NCI-H524 treated with DMSO at 0.1 percent for 48 hours (cell line): ENCODE measurements around the gene PLEKHG2.

Experiments used
- DNase-seq: peaks from one replicate; lab custom pipeline; 2025; lab: John Stamatoyannopoulos, UW

Gene PLEKHG2

GRCh38 chr19:39419003-39419402 lies 6.5 kb downstream of the PLEKHG2 start:
- DNase-seq, result no peak

DNA sequence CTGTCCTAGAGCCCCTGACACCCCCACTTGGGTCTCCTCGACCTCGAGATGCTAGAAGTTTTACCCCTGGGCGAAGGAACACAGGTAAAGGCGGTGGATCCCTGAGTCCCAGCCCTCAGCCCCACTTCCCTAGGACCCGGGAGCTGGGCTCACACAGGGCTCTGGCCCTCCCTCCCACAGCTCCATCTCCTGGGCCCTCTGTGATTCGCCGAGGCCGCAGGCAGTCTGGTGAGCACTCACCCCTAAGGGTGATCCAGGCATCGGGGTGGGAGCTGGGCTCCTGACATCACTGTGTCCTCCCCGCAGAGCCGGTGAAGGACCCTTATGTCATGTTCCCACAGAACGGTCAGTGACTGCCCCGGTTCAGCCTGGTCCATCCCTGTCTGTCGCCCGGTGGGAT lies 8.3 kb downstream of the PLEKHG2 start:
- no peak for DNase-seq

DNA sequence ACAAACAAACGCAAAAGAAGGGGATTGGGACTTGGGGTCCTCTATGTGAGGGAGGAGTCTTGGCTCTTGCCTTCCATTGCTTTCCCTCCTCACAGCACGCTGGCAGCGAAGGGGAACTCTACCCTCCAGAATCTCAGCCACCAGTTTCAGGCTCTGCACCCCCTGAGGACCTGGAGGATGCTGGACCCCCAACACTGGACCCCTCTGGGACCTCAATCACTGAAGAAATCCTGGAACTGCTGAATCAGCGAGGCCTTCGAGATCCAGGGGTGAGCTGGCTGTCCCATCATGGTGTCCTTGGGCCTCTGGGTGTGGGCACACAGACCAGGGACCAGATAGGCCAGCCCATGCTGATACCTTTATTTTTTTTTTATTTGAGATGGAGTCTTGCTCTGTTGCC lies 9.6 kb downstream of the PLEKHG2 start:
- DNase-seq, result no peak

DNA sequence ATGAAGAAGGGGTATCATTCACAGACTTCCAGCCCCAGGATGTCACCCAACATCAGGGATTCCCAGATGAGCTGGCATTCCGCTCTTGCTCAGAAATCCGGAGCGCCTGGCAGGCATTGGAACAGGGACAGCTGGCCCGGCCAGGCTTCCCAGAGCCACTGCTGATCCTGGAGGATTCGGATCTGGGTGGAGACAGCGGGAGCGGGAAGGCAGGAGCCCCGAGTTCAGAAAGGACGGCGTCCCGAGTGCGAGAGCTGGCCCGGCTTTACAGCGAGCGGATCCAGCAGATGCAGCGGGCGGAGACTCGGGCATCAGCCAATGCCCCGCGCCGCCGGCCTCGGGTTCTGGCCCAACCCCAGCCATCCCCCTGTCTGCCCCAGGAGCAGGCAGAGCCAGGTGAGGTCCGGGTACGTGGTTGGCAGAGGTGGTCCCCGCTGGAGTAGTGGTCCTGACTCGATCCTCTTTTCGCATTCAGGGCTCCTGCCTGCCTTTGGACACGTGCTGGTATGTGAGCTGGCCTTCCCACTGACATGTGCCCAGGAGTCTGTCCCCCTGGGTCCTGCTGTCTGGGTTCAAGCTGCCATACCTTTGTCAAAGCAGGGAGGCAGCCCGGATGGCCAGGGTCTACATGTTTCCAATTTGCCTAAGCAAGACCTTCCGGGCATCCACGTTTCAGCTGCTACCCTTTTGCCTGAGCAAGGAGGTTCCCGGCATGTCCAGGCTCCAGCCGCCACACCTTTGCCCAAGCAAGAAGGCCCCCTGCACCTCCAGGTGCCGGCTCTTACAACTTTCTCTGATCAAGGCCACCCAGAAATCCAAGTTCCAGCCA lies 11.0 kb downstream of the PLEKHG2 start:
- DNase-seq, result no peak

- no peak for DNase-seq
Observed at GRCh38 chr19:39424934-39425333, 12.5 kb downstream of the PLEKHG2 start.

DNA sequence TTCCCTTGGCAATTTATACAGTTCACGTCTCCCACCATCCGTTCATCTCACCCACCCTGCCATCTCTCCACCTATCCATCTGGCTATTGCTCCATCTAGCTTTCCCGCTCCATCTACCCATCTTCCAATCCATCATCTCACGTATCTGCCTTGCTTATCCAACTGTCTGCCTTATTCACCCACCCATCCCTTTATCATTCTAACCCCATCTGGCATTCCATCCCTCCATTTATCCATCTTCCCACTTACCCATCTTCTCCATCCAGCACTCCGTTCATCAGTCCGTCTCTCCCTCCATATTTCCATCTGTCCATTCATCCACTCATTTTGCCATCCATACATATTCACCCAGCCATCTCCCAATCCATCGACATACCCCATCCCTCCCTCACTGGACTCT lies 13.3 kb downstream of the PLEKHG2 start:
- DNase-seq, result no peak

DNA sequence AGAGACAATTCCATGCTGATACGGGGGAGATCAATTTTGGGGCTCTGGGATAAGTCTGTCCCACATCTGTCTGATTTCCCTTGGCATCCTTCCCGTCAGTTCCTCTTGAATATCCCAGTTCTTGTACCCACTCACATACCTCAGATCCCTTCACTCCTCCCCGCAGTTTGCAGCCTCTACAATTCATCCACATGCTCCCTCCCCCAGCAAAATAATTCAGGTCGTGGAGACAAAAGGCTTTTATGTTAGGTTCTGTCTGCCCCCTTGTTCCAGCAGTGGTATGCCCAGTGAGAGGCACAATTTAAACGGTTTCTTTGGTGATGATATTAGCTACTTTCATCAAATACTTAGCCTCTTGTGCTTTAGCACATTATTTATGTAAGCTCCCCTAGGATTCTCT lies 13.7 kb downstream of the PLEKHG2 start:
- DNase-seq, result no peak

- no peak for DNase-seq
Observed at GRCh38 chr19:39427707-39428106, 15.2 kb downstream of the PLEKHG2 start.

- DNase-seq, result no peak
Observed at GRCh38 chr19:39428283-39429112, 16.0 kb downstream of the PLEKHG2 start.

DNA sequence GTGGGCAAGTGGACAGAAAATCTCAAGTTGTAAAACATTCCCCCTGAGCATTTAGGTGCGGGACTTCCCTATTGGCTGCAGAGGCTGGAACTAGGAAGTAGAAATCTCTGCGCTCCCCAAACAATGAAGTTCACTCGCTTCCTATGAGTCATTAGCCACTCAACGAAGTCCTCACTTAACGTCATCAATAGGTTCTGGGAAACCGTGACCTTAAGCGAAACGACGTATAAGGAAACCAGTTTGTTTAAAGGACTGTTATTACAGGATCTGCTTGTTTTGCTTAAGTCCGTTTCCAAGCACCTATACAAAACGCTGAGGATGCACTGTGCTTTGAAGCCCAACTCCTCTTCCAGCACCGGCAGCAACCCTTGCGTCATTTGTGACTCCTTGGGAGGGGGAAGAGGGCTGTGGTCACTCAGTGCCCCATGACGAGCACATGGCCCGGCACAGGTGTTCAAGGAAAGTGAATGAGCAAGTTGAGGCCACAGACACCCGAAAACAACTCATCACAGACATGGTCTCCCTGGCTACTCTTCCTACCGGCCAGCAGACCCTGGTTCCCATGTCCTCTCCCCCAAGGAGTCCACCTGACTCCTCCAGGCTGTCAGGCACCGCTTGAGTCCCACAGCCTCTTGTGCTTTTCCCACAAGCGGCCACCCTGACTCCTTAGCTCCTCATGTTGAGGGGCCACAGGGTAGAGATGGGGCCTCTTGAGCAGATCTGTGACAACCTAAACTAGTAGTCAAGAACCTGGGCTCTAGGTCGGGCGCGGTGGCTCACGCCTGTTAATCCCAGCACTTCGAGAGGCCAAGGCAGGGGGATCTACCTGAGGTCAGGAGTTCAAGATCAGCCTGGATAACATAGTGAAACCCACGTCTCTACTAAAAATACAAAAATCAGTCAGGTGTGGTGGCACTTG lies 18.5 kb downstream of the PLEKHG2 start:
- DNase-seq, result no peak

DNA sequence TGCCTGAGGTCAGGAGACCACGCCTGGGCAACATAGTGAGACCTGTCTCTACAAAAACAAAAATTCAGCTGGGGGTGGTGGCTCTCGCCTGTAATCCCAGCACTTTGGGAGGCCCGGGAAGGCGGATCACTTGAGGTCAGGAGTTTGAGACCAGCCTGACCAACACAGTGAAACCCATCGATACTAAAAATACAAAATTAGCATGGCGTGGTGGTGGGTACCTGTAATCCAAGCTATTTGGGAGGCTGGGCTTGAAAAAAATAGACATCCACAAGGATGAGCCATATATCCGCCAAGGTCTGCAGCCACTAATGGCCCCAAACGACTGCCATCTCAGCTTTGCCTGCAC lies 20.2 kb downstream of the PLEKHG2 start:
- DNase-seq, result no peak

DNA sequence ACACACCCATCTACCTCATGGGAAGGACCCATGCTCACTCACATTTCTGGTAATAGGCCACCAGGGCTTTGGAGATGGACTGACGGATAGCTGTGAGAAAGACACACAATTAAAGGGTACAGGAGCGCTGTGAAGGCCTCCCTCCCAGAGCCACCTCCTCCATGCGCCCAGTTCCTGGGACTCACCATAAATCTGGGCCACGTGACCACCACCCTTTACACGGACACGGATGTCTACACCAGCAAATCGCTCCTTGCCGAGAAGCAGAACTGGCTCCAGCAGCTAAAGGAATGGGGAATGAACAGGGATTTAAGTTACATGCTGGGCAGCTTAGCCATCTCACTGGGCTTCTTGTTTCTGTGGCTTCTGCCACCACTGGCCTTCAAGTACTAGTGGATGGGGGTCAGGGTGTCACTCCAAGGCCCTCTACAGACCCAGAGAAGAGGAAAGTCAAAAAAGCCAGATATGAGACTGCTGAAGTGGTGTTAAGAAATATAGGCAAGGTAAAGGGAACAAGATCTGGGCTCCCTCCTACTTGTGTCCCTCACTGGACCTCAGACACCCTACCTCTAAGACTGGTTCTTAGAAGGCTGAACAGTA lies 21.1 kb downstream of the PLEKHG2 start:
- no peak for DNase-seq

GRCh38 chr19:39434123-39435076 lies 21.9 kb downstream of the PLEKHG2 start:
- DNase-seq, result no peak

- peak; percentile 94 for DNase-seq
Observed at GRCh38 chr19:39435499-39436349, 23.3 kb downstream of the PLEKHG2 start, which contains the start of gene RPS16. Gene RPS16, minus strand, starts transcription at chr19:39435949. Its CDS starts 54 bp downstream, at chr19:39435895.

DNA sequence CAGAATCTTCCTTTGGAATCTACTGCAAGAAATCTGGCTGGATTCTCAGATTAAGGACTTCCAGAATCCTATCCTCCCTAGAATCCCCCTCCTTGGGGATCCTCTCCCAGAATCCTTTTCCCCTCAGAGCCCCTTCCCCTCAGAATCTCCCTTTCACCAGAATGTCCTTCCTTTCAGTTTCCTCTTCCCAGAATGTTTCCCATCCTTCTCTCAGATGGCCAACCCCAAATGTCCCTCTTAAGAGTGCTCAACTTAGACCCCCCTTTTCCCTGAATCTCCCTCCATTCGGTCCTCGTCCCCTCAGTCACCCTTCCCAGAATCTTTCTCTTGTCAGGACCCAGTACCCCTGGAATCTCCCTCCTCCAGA lies 23.9 kb downstream of the PLEKHG2 start:
- DNase-seq, result no peak

- DNase-seq, result no peak
Observed at GRCh38 chr19:39438270-39438934, 25.9 kb downstream of the PLEKHG2 start.

DNA sequence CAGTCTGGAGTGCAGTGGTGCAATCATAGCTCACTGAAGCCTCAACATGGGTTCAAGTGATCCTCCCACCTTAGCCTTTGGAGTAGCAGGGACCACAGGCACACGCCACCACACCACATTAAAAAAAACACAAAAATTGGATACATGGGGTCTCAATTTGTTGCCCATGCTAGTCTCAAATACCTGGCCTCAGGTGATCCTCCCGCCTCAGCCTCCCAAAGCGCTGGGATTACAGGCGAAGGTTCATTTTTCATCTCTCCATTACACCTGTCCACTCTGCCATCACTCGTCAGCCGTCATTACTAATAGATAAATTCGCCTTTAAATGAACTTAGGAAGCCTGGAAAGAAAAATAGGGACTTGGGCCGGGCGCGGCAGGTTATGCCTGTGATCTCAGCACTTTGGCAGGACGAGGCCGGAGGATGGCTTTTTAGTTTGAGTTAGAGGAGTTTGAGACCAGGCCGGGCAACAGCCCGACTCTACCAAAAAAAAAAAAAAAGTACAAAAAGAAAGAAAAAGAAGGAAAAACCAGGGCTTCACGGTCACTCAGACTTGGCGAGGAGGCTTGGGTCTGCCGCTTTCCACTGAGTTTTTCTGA lies 32.2 kb downstream of the PLEKHG2 start:
- DNase-seq, result no peak

- DNase-seq, result peak; percentile 86
Observed at GRCh38 chr19:39445196-39446111, 33.0 kb downstream of the PLEKHG2 start, which contains the start of gene SUPT5H. Gene SUPT5H, plus strand, starts transcription at chr19:39445582. Its CDS starts 309 bp downstream, at chr19:39445891.
